Smooth muscle cell of the umbilical artery (primary cell): Measurements from ENCODE around the gene NLK. TPM values are rescaled to one million over a fixed set of nuclear protein-coding genes. Genes with fewer than 3 reads are reported as not detected.

Experiments used
- total RNA-seq: library from RNA; depleted of rRNA; stranded (reverse); fragments of >200 nt; gene quantifications from 2 replicates; pipeline ENCODE4 v1.2.3, GENCODE V29; 2014

The NLK gene
- total RNA-seq: 14.0 and 16.7 TPM in 2 replicates

GRCh38 chr17:28042657-28042720 lies at the start of gene NLK:
Gene NLK, plus strand, starts transcription at chr17:28042677. Its CDS starts 197 bp downstream, at chr17:28042874.

Other genes with a start within 250 kb of the NLK start
- gene NOS2, start 242.1 kb upstream of the NLK start, total RNA-seq: not detected in 2 replicates
- gene LYRM9, start 149.3 kb upstream of the NLK start, total RNA-seq: 2.4 and 6.5 TPM in 2 replicates